Right lobe of liver (tissue), 6 donors: Measurements from ENCODE around the gene PARP8. TPM values are rescaled to one million over a fixed set of nuclear protein-coding genes. Genes with fewer than 3 reads are reported as not detected.

Experiments used
- ATAC-seq, 4 donors: fragments of 200-7000 bp; cut with Tn5 transposase; one replicate each; pipeline ENCODE4 v1.9.1; 2020; ENCODE audit warnings: mild to moderate bottlenecking in 4 of 4, moderate library complexity in 4 of 4
- DNase-seq, 3 donors: peaks; one replicate each; pipeline ENCODE4 v3.0.0-alpha.2; 2020
- H3K27ac ChIP-seq, 3 donors: fragments of 200-600 bp; one replicate each; pipeline ENCODE4 v1.8.0; 2022
- H3K27me3 ChIP-seq, 2 donors: fragments of 200-600 bp; one replicate each; pipeline ENCODE4 v1.8.0; 2022
- H3K36me3 ChIP-seq, 4 donors: fragments of 200-600 bp; sonication (generic) in 1 of 4; one replicate each; pipeline versions ENCODE4 v1.5.1 to v1.8.0; 2017 to 2022; ENCODE audit warnings: control low read depth in 1 of 4
- H3K4me1 ChIP-seq, 4 donors: fragments of 200-600 bp; sonication (generic) in 1 of 4; one replicate each; pipeline versions ENCODE4 v1.5.1 to v1.8.0; 2017 to 2022; ENCODE audit warnings: control low read depth in 1 of 4
- H3K4me3 ChIP-seq, 3 donors: fragments of 200-600 bp; one replicate each; pipeline ENCODE4 v1.8.0; 2022
- H3K9me3 ChIP-seq, 4 donors: fragments of 200-600 bp; sonication (generic) in 1 of 4; one replicate each; pipeline versions ENCODE4 v1.5.1 to v1.8.0; 2017 to 2022; ENCODE audit warnings: control low read depth in 1 of 4
- CTCF ChIP-seq, 4 donors: fragments of 200-600 bp in 3 of 4; fragments of 450-650 bp in 1 of 4; IDR thresholded peaks; one replicate each; pipeline versions ENCODE4 v1.5.1 to v1.8.0; 2016 to 2022; ENCODE audit warnings: antibody characterized with exemption in 4 of 4, mild to moderate bottlenecking in 2 of 4
- POLR2A ChIP-seq: fragments of 450-650 bp; IDR thresholded peaks from one replicate; pipeline ENCODE4 v1.6.1; 2017; ENCODE audit warnings: antibody characterized with exemption, mild to moderate bottlenecking
- WGBS: methylation state at CpG from one replicate; pipeline ENCODE4 v1.1.6; 2018; ENCODE audit warnings: low coverage, low lambda C conversion rate; ENCODE audit not compliant: insufficient coverage; ENCODE audit errors: missing lambda C conversion rate; 5-methylcytosine and 5-hydroxymethylcytosine counted together
- intact Hi-C, 2 donors: fragments of 100-400 bp; cut with DNase I; formaldehyde crosslinking; loops; one replicate each; pipeline versions ENCODE4 v1.11.2 to v1.14.1; 2022
- total RNA-seq, 6 experiments: library from RNA; depleted of rRNA in 2 of 6; stranded (reverse); fragments of >200 nt in 2 of 6; fragmentation: NEBNext Ultra II Directional in 3 of 6; extraction: Animal tissue kit (Norgen Biotek cat#: 25700) in 3 of 6; gene quantifications; one replicate each; pipeline versions ENCODE4 v1.1.0 to v1.2.4, GENCODE V29; 2016 to 2023
- donor health status: DM: no; HTN: yes; CAD: no.
- donor health status: DM: no; HTN: no; CAD: no.
- donor health status: DM: no; HTN: no; CAD: no.
- donor health status: DM: no; HTN: yes; CAD: no.
- donor health status: DM: no; HTN: yes; CAD: no.

Gene PARP8
- total RNA-seq, 6 experiments from 2014 or later: 4.9 to 14.1 (median 10.1) TPM

- Histone ChIP-seq H3K4me3 (no peak overlapping the region), H3K27me3 (no peaks in the 10 kb centered on the region), H3K36me3 (no peaks in the 10 kb centered on the region), H3K9me3 (no peaks in the 10 kb centered on the region), H3K4me1 (no peaks in the 10 kb centered on the region), H3K27ac (no peak overlapping the region)
- DNase-seq (no peak), ATAC-seq (no peak)
- WGBS: 75% methylated on average over 1 of the region's 1 CpG
- intact Hi-C loops: no loop called here
- TF ChIP-seq POLR2A (no peak), CTCF (IDR thresholded peaks at IDR 0.05) (no peak)
Observed at GRCh38 chr5:50738864-50739263, 72.4 kb downstream of the PARP8 start.

- no peak overlapping the region for H3K4me3 ChIP-seq
- no peaks in the 10 kb centered on the region for H3K27me3 ChIP-seq
- intact Hi-C loops: no loop called here
- no peak overlapping the region for H3K27ac ChIP-seq
- 94% methylated on average over 4 of the region's 4 CpGs for WGBS
- TF ChIP-seq POLR2A (no peak), CTCF (IDR thresholded peaks at IDR 0.05) (no peak)
- no peaks in the 10 kb centered on the region for H3K9me3 ChIP-seq
- no peaks in the 10 kb centered on the region for H3K36me3 ChIP-seq
- ATAC-seq (no peak), DNase-seq (no peak)
- H3K4me1 ChIP-seq: peaks cover 0 to 8% (median 3%) of the 10 kb centered on the region in 4 donors
Observed at GRCh38 chr5:50740832-50741231, 74.4 kb downstream of the PARP8 start.

GRCh38 chr5:50744776-50745175, 78.3 kb downstream of the PARP8 start:
- WGBS: 0% methylated on average over 2 of the region's 2 CpGs
- H3K4me3 ChIP-seq: peak overlapping the region; percentile 10 to 39 (median 35)
- no peaks in the 10 kb centered on the region for H3K27me3 ChIP-seq
- intact Hi-C loops: no loop called here
- no peak for TF ChIP-seq POLR2A
- no peak for TF ChIP-seq CTCF (IDR thresholded peaks at IDR 0.05)
- DNase-seq (no peak), ATAC-seq (peak; percentile 73 to 85 (median 75))
- no peaks in the 10 kb centered on the region for H3K9me3 ChIP-seq
- H3K27ac ChIP-seq: peak overlapping the region in 2 of 3 donors; percentile 40 to 48
- H3K36me3 ChIP-seq: no peaks in the 10 kb centered on the region
- H3K4me1 ChIP-seq: peaks cover 0 to 8% (median 3%) of the 10 kb centered on the region in 4 donors

- WGBS: 60% methylated on average over 2 of the region's 3 CpGs
- TF ChIP-seq POLR2A (no peak), CTCF (IDR thresholded peaks at IDR 0.05) (no peak)
- ATAC-seq (no peak), DNase-seq (no peak)
- Histone ChIP-seq H3K4me1 (peaks cover 0 to 8% (median 3%) of the 10 kb centered on the region in 4 donors), H3K27ac (no peak overlapping the region), H3K9me3 (no peaks in the 10 kb centered on the region), H3K4me3 (peak overlapping the region in 2 of 3 donors; percentile 35 to 39), H3K36me3 (no peaks in the 10 kb centered on the region), H3K27me3 (no peaks in the 10 kb centered on the region)
- intact Hi-C loops: no loop called here
Observed at GRCh38 chr5:50745221-50745910, 78.9 kb downstream of the PARP8 start.
